ENCODE data around the gene ZGPAT.

The ZGPAT gene

GRCh38 chr20:63735859-63736718 is 28.2 kb downstream of the ZGPAT start, which contains the start of gene LIME1:
Gene LIME1, plus strand, starts transcription at chr20:63736664. Its CDS starts 886 bp downstream, at chr20:63737550.
- no peak for FAIRE-seq

- FAIRE-seq, result no peak
These were observed 29.3 kb downstream of the ZGPAT start for GRCh38 chr20:63736893-63737694.

GRCh38 chr20:63737695-63737944 is 29.8 kb downstream of the ZGPAT start:
- no peak for FAIRE-seq

- no peak for FAIRE-seq
These were observed 30.3 kb downstream of the ZGPAT start for GRCh38 chr20:63737945-63738686.

- FAIRE-seq, result no peak
These were observed 30.9 kb downstream of the ZGPAT start for GRCh38 chr20:63738687-63739129.

- no peak for FAIRE-seq
These were observed 31.6 kb downstream of the ZGPAT start, which contains the start of gene SLC2A4RG for GRCh38 chr20:63739130-63740069. Gene SLC2A4RG, plus strand, starts transcription at chr20:63739776. Its CDS starts 137 bp downstream, at chr20:63739913.

- no peak for FAIRE-seq
These were observed 32.3 kb downstream of the ZGPAT start for GRCh38 chr20:63740070-63740626.

- FAIRE-seq, result no peak
These were observed 33.0 kb downstream of the ZGPAT start for GRCh38 chr20:63740627-63741353.

- FAIRE-seq, result no peak
These were observed 33.5 kb downstream of the ZGPAT start for GRCh38 chr20:63741354-63741675.

- FAIRE-seq, result no peak
These were observed 34.0 kb downstream of the ZGPAT start for GRCh38 chr20:63741676-63742380.

- FAIRE-seq, result no peak
These were observed 34.7 kb downstream of the ZGPAT start for GRCh38 chr20:63742381-63743024.

- FAIRE-seq, result no peak
These were observed 35.6 kb downstream of the ZGPAT start for GRCh38 chr20:63743210-63743970.

GRCh38 chr20:63744158-63744557 is 36.3 kb downstream of the ZGPAT start:
- FAIRE-seq, result no peak

GRCh38 chr20:63744574-63745423 is 37.0 kb downstream of the ZGPAT start:
- no peak for FAIRE-seq

GRCh38 chr20:63745424-63745805 is 37.6 kb downstream of the ZGPAT start:
- FAIRE-seq, result no peak

GRCh38 chr20:63745961-63746731 is 38.3 kb downstream of the ZGPAT start:
- no peak for FAIRE-seq

- FAIRE-seq, result no peak
These were observed 39.0 kb downstream of the ZGPAT start for GRCh38 chr20:63746751-63747315.

All from endometrium (tissue), 2 donors.